Stimulated activated CD4-positive, alpha-beta T cell treated with anti-CD3 and anti-CD28 coated beads, Interleukin-1b, Interleukin-23, amount 100 ng/mL, for 24 hours (primary cell): ENCODE data around the gene GRID2IP.
A peak's percentile ranks its signal among the peaks of the same experiment; 100 is the strongest.
"Not testable (repeated sequence)": the region's sequence is repeated elsewhere in the genome, so short reads cannot be mapped to it uniquely, and the experiment has no call there.

ENCODE experiments used
- DNase-seq, 4 experiments: peaks; one replicate each; pipeline ENCODE4 v3.0.0-alpha.2; 2020; ENCODE audit warnings: low read depth in 4 of 4, low spot score in 1 of 4

Gene GRID2IP

GRCh38 chr7:6551016-6551511 lies at the start of gene GRID2IP:
GRID2IP (minus strand) TSS chr7:6551461; CDS start chr7:6551436, 25 bp downstream.
- DNase-seq, result no peak

- no peak for DNase-seq
These were observed 48.8 kb upstream of the GRID2IP start for GRCh38 chr7:6600093-6600492.

GRCh38 chr7:6590645-6591110 lies 39.4 kb upstream of the GRID2IP start:
- DNase-seq, result no peak

- peak; percentile 53 to 75 (median 73) for DNase-seq
These were observed 38.8 kb upstream of the GRID2IP start, which contains the start of gene INTS15 for GRCh38 chr7:6589829-6590644. INTS15 (plus strand) TSS chr7:6590021; CDS start chr7:6590284, 263 bp downstream.

- DNase-seq, result no peak
These were observed 38.0 kb upstream of the GRID2IP start for GRCh38 chr7:6589151-6589828.

- DNase-seq, result no peak
These were observed 37.3 kb upstream of the GRID2IP start for GRCh38 chr7:6588566-6588965.

GRCh38 chr7:6585746-6586432 lies 34.6 kb upstream of the GRID2IP start:
- not testable (repeated sequence) for DNase-seq

- DNase-seq, result no peak
These were observed 28.2 kb upstream of the GRID2IP start for GRCh38 chr7:6579446-6579845.

- no peak for DNase-seq
These were observed 27.1 kb upstream of the GRID2IP start for GRCh38 chr7:6578114-6579084.

- peak; percentile 72 to 87 (median 78) for DNase-seq
These were observed 26.3 kb upstream of the GRID2IP start, which contains the start of gene ZDHHC4 for GRCh38 chr7:6577369-6578113. ZDHHC4 (plus strand) TSS chr7:6577454; CDS start chr7:6580562, 3,108 bp downstream.

GRCh38 chr7:6576867-6577368 lies 25.7 kb upstream of the GRID2IP start:
- DNase-seq, result not testable (repeated sequence)

GRCh38 chr7:6576024-6576866 lies 25.0 kb upstream of the GRID2IP start:
- DNase-seq, result no peak

GRCh38 chr7:6575281-6576023 lies 24.2 kb upstream of the GRID2IP start:
- no peak for DNase-seq

- no peak for DNase-seq
These were observed 20.0 kb upstream of the GRID2IP start for GRCh38 chr7:6571160-6571779.

GRCh38 chr7:6567886-6568285 lies 16.6 kb upstream of the GRID2IP start:
- DNase-seq, result no peak

- no peak for DNase-seq
These were observed 14.4 kb upstream of the GRID2IP start for GRCh38 chr7:6565655-6566054.
